ENCODE data around the gene PHB1.
"Not testable (repeated sequence)": the region's sequence is repeated elsewhere in the genome, so short reads cannot be mapped to it uniquely, and the experiment has no call there.

- not testable (repeated sequence) for TF ChIP-seq CTCF, POLR2AphosphoS5, POLR2A, EP300 (IDR thresholded peaks at IDR 0.05)
These were observed 5.1 kb upstream of the PHB1 start for GRCh38 chr17:49419761-49420160.
